GM23248 (cell line): ENCODE data around the gene MMP27.

ENCODE experiments used
- EZH2 ChIP-seq: fragments of 200-600 bp; sonication (generic); IDR thresholded peaks from 2 replicates; pipeline ENCODE4 v1.6.1; 2018; ENCODE audit warnings: antibody characterized with exemption, mild to moderate bottlenecking; ENCODE audit not compliant: insufficient read depth, poor library complexity, severe bottlenecking
- EZH2phosphoT487 ChIP-seq: fragments of 200-600 bp; sonication (generic); IDR thresholded peaks from 2 replicates; pipeline ENCODE4 v1.6.1; 2018; ENCODE audit warnings: antibody characterized with exemption, moderate library complexity, mild to moderate bottlenecking, low read depth; ENCODE audit not compliant: insufficient read depth

DNA sequence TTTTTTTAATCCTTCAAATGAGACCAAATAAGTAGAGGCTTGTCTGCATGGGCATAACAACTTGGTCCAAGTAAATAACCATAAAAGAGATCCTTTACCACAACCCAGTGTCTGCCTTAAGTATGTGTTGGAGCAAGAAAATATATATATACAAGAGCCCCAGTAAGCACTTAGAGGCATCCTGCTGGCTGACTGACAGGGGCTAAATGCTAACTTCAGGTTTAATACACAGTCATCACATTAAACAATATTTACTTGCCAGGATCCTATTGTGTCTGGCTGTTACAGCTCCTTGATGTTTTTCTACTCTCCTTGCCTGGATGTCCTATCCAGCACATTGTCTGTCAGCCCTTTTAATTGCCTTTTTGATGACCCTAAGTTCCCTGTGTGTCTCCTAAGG is 43.0 kb downstream of the MMP27 start:
- TF ChIP-seq EZH2 (no peak), EZH2phosphoT487 (no peak)
